ENCODE measurements around the gene PTPRC. TPM values are rescaled to one million over a fixed set of nuclear protein-coding genes. Genes with fewer than 3 reads are reported as not detected.

The PTPRC gene
- polyA plus RNA-seq, 1 donor from 2014 or later: 744 TPM

DNA sequence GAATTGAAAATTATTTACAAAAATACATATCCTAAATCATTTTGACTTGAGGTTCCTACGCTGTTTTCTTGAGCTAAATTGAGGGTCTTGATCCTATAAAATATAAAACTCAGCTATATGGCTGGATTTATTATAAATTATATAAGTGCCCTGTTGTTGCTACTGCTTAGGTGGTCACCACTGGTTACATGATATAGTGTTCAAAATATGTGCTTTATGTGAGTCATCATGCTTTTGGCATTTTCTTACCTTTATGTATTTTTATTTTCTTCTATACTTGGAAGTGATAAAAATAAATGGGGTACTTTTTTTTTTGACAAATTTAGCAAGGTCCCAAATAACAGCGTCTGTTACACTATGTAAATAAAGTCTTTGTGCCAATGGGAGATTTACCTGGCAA lies 31.1 kb upstream of the PTPRC start:
- no peak overlapping the region for H3K27ac Mint-ChIP-seq
- H3K36me3 Mint-ChIP-seq: peaks cover 2% of the 10 kb centered on the region
- H3K9me3 Mint-ChIP-seq: no peaks in the 10 kb centered on the region
- H3K4me1 Mint-ChIP-seq: peaks cover 19 to 33% (median 22%) of the 10 kb centered on the region in 3 donors
- no peaks in the 10 kb centered on the region for H3K27me3 Mint-ChIP-seq
- H3K4me3 Mint-ChIP-seq: no peak overlapping the region

DNA sequence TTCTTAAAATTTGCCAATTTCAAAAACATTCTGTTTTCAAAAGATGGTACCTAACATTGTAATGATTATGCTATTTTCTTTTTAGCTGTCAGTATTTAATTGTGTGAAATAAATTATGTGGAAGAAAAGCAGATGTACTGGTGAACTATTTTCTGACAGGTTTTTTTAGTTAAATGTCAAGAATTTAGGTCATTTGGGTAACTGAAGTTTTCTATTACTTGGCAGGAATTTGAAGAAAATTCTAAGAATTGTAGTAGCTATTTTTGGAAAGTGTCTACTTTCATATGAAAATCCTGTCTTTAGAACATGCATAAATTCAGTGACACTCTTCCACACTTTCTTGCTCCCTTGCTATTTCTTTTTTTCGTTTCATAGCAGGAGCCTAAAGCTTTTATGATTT lies 28.5 kb upstream of the PTPRC start:
- Mint-ChIP-seq H3K36me3 (peaks cover 2% of the 10 kb centered on the region), H3K27ac (no peak overlapping the region), H3K9me3 (no peaks in the 10 kb centered on the region), H3K4me1 (peaks cover 26 to 38% (median 27%) of the 10 kb centered on the region in 3 donors), H3K4me3 (no peak overlapping the region), H3K27me3 (no peaks in the 10 kb centered on the region)

DNA sequence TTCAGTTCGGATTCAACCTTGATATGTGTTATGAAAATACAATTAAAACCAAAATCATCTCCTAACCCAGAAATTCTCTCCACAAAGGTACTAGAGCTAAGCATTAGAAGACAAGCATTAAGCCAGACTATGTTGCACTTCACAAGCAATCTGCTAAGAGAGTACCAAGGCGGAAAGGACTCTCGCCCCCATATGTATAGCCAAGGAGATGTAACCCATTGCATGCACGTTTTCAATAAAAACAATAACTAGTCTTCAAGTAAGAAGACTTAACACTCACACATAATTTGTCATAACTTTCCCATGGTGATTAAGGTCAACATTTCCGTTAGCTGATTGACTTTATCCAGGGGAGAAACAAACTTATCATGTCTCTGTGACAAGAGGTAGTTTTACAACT lies 27.6 kb upstream of the PTPRC start:
- Mint-ChIP-seq H3K27me3 (no peaks in the 10 kb centered on the region), H3K4me3 (no peak overlapping the region), H3K9me3 (no peaks in the 10 kb centered on the region), H3K4me1 (peaks cover 24 to 37% (median 29%) of the 10 kb centered on the region in 3 donors), H3K27ac (no peak overlapping the region), H3K36me3 (peaks cover 2% of the 10 kb centered on the region)

DNA sequence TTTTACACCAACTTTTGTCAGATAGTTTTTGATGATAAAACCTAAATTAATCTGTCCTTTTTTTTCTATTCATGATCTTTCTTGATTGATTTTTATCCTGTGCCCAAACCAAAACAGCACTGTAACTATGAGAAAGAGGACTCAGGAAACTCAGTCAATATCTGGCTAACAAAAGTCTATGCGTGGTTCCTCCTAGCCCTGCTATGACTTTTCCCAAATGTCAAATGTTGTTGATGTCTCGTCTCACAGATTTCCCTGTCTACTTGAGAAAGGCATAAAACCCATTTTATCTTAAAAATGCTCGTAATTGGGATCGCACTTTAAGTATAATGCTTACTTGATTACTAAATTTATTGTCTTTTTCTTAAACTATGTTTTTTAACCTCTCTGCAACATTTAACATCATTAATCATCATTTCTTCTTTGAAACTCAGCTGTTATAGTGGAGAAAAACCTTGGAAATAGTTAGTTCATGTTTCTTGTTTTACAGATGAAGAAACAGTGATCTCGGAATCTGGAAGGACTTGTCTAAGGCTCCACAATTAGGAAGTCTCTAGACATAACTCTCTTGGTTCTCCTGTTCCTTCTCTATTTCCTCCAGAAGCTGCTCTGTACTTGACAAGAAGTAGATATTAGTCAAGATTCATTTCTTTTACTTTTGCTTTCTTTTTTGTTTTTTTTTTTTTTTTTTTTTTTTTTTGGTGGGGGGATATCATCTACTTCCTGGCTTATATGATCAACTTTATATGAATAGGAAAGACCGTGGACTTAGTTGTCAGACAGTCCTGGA lies 26.2 kb upstream of the PTPRC start:
- Mint-ChIP-seq H3K36me3 (peaks cover 2% of the 10 kb centered on the region), H3K27me3 (no peaks in the 10 kb centered on the region), H3K9me3 (peaks cover 0 to 2% (median 0%) of the 10 kb centered on the region in 3 donors), H3K4me1 (peaks cover 29 to 38% (median 29%) of the 10 kb centered on the region in 3 donors), H3K27ac (peak overlapping the region; percentile 59 to 91 (median 78)), H3K4me3 (peak overlapping the region in 3 of 4 donors; percentile 1 to 87 (median 80))

DNA sequence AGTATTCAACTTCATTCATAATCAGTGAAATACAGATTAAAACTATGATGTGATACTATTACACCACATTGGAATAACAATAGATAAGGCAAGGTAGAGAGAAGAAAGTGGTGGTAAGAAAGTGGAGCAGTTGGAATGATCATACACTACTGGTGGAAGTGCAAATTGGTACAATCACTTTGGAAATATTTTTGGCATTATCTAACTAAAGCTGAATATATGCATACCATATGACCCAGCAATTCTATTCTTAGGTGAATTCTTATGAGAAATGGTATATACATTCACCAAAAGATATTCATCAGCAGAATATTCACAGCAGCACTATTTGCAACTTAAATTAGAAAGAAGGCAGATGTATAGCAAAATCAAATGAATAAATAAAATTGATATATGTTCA lies 21.4 kb upstream of the PTPRC start:
- no peaks in the 10 kb centered on the region for H3K36me3 Mint-ChIP-seq
- H3K27me3 Mint-ChIP-seq: no peaks in the 10 kb centered on the region
- H3K4me1 Mint-ChIP-seq: peaks cover 40 to 54% (median 46%) of the 10 kb centered on the region in 3 donors
- peak overlapping the region in 2 of 3 donors; percentile 18 to 83 for H3K27ac Mint-ChIP-seq
- peaks cover 0 to 2% (median 0%) of the 10 kb centered on the region in 3 donors for H3K9me3 Mint-ChIP-seq
- no peak overlapping the region for H3K4me3 Mint-ChIP-seq

DNA sequence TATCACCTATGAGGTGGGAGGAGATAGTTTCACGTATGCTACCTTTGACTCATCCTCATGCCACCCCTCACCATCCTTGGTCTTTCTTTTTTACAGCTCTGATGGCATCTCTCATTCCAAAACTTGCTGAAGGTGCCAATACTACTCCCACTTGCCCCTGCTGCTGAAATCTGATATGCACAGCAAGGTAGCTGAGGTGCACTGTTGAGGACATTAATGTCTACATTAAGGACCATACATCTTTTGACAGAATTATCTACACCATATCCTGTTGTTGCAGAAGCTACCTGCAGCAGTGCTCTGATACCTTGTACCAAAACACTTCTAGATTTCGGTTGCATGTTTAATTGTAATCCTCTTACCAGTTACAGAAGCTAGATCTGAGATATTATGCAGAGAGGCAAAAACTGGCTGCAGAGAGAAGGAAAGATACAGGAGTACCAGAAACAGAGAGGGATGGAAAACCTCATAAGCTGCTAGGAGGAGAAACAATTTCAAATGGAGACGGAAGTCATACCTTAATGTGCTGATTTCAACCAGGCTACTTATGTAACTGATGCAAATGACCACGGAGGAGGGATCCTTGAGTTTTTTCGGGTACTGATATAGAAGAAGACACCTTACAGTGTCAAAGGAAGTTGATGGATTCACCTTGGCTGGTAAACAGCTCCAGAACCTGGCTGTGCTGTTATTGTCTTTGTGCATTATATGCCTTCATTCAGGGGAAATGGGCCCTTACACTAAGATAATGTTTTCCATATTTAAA lies 19.3 kb upstream of the PTPRC start:
- no peaks in the 10 kb centered on the region for H3K27me3 Mint-ChIP-seq
- H3K4me3 Mint-ChIP-seq: peak overlapping the region; percentile 49 to 94 (median 74)
- no peaks in the 10 kb centered on the region for H3K36me3 Mint-ChIP-seq
- H3K9me3 Mint-ChIP-seq: peaks cover 0 to 2% (median 0%) of the 10 kb centered on the region in 3 donors
- H3K27ac Mint-ChIP-seq: peak overlapping the region; percentile 81 to 99 (median 86)
- H3K4me1 Mint-ChIP-seq: peaks cover 41 to 55% (median 48%) of the 10 kb centered on the region in 3 donors

DNA sequence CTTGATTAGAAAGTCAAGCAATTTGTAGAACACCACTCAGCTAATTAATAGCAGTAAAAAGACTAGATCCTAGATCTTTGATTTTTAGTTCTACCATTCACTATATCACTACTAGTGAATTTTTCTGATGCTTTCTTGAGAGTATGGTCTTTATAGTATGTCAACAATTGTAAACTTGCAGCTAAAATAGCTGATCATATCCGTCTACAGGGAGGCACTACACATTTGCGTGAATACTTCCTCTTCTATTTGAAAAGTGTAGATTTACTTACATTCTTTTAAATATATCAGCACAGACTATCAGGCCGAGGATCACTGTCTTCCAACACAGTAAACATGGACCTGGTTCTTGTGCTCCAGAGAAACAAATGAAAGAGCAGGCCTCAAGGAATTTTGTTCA lies 18.6 kb upstream of the PTPRC start:
- Mint-ChIP-seq H3K27me3 (no peaks in the 10 kb centered on the region), H3K36me3 (no peaks in the 10 kb centered on the region), H3K9me3 (peaks cover 0 to 2% (median 0%) of the 10 kb centered on the region in 3 donors), H3K4me3 (peak overlapping the region; percentile 70 to 94 (median 78)), H3K4me1 (peaks cover 45 to 59% (median 46%) of the 10 kb centered on the region in 3 donors), H3K27ac (peak overlapping the region; percentile 81 to 99 (median 86))

DNA sequence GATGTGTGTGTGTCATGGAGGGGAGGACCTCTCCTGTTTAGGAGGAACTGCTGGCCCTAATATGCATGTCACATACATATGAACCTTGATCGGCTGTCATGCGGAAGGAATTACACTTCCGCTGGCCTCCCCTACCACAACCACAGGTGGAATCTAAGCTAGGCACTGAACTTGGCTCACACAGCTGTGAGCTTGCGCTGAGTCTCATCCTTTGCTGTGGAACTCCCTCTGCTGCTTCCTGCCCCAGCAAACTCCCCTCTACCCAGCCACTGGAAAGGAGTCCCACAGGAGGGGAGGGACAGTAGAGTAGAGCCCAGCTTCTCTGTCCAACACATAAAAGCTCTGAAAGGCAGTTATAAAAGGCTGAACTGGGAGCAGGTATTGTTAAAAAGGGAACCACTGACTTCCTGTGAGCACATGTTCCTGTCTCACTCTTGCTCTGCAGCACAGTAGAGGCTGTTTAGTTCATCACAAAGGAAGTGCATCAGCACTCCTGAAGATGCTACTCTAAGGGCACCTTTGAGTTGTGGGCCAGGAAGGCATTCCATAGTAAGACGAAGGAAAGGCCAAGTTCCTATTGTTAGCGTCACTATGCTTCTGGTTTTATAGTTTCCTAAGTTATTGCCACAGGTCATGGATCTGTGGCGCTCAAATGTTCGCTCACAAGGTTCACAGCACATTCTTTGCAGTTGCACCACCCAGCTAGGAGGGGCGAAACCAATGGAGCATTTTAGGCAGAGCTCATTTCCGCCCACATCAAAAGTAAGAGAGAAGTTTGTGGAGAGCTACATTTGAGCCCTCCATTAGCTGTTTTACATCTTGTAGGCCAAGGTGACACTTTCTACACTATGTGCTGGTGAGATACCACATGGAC lies 17.7 kb upstream of the PTPRC start:
- H3K9me3 Mint-ChIP-seq: peaks cover 0 to 2% (median 2%) of the 10 kb centered on the region in 3 donors
- H3K27me3 Mint-ChIP-seq: no peaks in the 10 kb centered on the region
- H3K27ac Mint-ChIP-seq: peak overlapping the region; percentile 81 to 99 (median 86)
- peak overlapping the region; percentile 70 to 94 (median 78) for H3K4me3 Mint-ChIP-seq
- no peaks in the 10 kb centered on the region for H3K36me3 Mint-ChIP-seq
- peaks cover 44 to 62% (median 47%) of the 10 kb centered on the region in 3 donors for H3K4me1 Mint-ChIP-seq

DNA sequence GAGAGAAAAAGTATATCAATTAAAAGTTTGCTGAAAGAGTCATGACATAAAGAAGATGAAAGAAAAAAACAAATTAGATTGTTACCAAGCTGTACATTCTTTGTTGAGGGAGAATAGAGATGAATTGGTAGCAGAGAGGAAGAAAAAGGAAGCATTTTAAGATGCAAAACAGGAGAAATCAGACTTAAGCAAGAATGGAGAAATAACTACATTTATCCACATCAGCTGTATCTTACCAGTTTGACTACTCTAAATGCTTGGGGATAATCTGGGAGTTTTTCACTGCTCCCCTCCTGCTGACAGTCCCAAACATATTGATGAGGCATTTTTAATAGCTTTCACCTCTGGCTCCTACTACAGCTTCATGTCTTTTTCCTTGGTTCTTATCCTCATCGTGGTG lies 16.8 kb upstream of the PTPRC start:
- no peaks in the 10 kb centered on the region for H3K27me3 Mint-ChIP-seq
- H3K4me1 Mint-ChIP-seq: peaks cover 52 to 69% (median 54%) of the 10 kb centered on the region in 3 donors
- H3K27ac Mint-ChIP-seq: peak overlapping the region; percentile 81 to 99 (median 86)
- H3K4me3 Mint-ChIP-seq: peak overlapping the region; percentile 70 to 94 (median 78)
- H3K9me3 Mint-ChIP-seq: peaks cover 0 to 4% (median 2%) of the 10 kb centered on the region in 3 donors
- no peaks in the 10 kb centered on the region for H3K36me3 Mint-ChIP-seq

DNA sequence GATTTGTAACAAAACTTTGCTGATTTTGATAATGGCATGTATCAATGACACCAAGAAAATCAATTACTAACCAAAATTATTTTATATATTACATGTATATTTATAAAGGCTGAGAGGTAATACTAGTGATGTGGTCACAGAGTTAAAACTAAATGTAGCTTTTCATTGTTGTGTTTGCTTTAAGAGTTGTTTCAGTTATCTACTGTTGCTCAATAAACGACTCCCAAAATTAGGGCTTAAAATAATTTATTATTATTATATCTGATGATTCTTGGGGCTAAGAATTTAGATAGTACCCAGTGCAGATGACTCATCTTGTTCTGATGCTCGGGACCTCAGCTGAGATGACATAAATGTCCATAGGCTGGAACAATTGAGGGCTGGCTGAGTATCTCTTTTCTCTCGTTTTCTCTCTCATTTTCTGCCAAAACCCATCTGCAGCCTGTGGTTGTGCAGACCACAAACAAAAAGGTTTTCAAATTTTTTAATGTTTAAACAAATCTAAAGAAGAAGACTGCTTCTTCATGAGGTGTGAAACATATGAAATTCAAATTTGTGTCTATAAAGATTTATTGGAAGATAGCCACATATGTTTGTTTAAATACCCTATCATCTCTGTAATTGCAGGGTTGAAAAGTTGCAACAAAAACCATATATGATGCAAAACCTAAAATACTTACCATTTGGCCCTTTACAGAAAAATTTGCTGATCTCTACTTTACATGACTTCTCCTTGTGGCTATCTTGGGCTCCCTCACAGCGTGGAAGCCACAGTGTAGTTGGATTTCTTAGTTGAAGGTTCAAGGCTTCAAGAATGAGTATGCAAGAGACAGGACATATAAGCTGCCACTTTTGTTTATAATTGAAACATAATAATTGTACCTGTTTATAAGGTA lies 14.8 kb upstream of the PTPRC start:
- no peaks in the 10 kb centered on the region for H3K27me3 Mint-ChIP-seq
- no peaks in the 10 kb centered on the region for H3K36me3 Mint-ChIP-seq
- H3K9me3 Mint-ChIP-seq: peaks cover 0 to 4% (median 0%) of the 10 kb centered on the region in 3 donors
- H3K4me1 Mint-ChIP-seq: peaks cover 69 to 80% (median 72%) of the 10 kb centered on the region in 3 donors
- H3K4me3 Mint-ChIP-seq: peak overlapping the region in 3 of 4 donors; percentile 18 to 94 (median 58)
- H3K27ac Mint-ChIP-seq: peak overlapping the region; percentile 81 to 99 (median 86)

DNA sequence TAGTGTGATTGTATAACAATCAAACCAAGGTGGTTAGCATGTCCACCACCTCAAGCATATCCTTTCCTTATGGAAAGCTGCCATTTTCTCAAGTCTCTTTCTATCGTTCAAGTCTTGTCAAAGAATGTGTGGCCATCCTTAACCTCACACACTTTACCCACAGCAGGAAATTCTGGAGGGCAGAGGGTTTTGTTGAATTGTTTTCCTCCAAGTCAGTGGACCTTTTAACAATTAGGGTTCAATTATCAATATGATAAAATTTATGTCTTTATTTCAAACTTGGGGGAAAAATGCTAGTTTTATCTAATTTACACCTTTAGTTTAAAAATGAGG lies 14.2 kb upstream of the PTPRC start:
- H3K9me3 Mint-ChIP-seq: peaks cover 0 to 4% (median 0%) of the 10 kb centered on the region in 3 donors
- H3K27ac Mint-ChIP-seq: peak overlapping the region; percentile 24 to 54 (median 54)
- peaks cover 69 to 80% (median 73%) of the 10 kb centered on the region in 3 donors for H3K4me1 Mint-ChIP-seq
- no peaks in the 10 kb centered on the region for H3K36me3 Mint-ChIP-seq
- H3K4me3 Mint-ChIP-seq: peak overlapping the region in 2 of 4 donors; percentile 18 to 59
- H3K27me3 Mint-ChIP-seq: no peaks in the 10 kb centered on the region

DNA sequence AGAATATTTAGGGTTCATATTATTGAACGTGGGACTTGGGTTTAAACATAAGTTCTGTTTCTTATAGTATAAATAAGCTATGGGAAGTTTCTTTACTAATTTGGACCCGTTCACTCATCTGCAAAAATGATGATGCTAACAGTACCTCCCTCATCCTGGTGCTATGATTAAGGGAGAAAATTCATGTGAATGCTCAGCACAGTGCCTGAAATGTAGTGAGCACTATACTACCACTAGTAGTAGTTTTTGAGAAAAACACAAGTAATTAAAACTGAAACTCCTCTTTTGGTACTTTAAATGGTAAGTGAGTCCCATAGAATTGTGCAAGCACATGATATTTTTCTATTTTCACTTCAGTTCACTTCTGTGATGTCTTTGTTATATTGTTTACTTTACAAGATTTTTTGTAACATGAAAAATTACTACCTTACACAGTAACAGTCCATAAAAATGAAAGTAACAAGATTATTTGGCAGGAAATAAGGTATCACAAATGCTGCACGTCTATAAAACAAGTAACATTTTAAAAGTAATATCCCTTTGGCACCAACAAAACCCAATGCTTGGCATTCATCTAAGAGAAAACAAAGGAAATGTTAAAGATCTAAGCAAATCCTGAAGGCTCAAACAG lies 11.3 kb upstream of the PTPRC start:
- Mint-ChIP-seq H3K27me3 (no peaks in the 10 kb centered on the region), H3K27ac (peak overlapping the region; percentile 49 to 82 (median 51)), H3K9me3 (peaks cover 0 to 4% (median 0%) of the 10 kb centered on the region in 3 donors), H3K4me3 (peak overlapping the region; percentile 17 to 81 (median 56)), H3K4me1 (peaks cover 65 to 77% (median 68%) of the 10 kb centered on the region in 3 donors), H3K36me3 (no peaks in the 10 kb centered on the region)

DNA sequence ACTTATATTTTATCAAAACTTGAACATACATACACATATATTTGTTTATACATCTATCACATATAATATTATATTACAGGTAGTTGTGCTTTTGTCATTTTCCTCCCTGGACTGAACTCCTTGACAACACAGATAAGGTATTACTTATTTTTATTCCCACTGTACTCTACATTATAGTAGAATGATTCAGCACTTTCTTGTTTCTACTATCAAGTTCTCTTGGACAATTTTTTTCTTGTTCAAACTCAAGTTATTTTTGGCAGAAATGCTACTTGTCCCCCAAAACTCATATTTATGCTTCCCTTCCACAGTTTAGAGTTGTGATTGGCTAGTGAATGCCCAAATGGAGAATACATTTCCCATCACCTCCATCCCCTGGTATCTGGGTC lies 10.8 kb upstream of the PTPRC start:
- H3K4me3 Mint-ChIP-seq: peak overlapping the region in 3 of 4 donors; percentile 35 to 81 (median 77)
- no peaks in the 10 kb centered on the region for H3K27me3 Mint-ChIP-seq
- peak overlapping the region in 2 of 3 donors; percentile 49 to 51 for H3K27ac Mint-ChIP-seq
- H3K36me3 Mint-ChIP-seq: no peaks in the 10 kb centered on the region
- H3K4me1 Mint-ChIP-seq: peaks cover 64 to 75% (median 71%) of the 10 kb centered on the region in 3 donors
- peaks cover 0 to 4% (median 0%) of the 10 kb centered on the region in 3 donors for H3K9me3 Mint-ChIP-seq
